ENCODE measurements around the gene HSD11B1.
A peak's percentile ranks its signal among the peaks of the same experiment; 100 is the strongest.

HSD11B1 gene

DNA sequence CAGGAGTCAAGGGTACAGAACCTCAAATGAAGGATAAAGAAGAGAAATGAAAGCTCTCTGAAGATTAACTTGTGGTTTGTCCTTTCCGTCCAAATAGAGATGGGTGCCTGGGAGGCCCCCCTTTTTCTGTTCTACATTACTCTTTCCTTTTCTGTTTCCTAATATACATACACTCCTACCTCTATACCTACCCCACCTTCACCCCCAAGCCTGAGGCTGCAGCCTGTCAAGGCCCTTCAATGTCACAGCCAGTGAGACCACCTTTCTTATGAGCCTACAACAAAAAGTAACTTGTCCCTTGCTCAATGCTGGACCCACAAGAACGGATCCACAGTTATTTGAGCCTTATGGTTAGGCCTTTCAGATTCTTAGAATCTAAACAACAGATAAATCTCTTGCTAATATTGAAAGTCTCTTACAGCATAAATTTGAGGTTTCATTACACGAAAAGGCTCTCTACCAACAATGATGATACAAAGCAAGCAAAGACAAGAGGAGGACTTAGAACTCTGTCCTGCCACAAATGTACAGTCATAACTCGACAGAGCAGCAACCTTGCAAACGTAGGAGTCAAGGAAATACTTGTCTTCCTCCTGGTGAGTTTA, 47.1 kb downstream of the HSD11B1 start:
- FAIRE-seq, result no peak
- no peak for DNase-seq (ENCODE audit: low spot score)

DNA sequence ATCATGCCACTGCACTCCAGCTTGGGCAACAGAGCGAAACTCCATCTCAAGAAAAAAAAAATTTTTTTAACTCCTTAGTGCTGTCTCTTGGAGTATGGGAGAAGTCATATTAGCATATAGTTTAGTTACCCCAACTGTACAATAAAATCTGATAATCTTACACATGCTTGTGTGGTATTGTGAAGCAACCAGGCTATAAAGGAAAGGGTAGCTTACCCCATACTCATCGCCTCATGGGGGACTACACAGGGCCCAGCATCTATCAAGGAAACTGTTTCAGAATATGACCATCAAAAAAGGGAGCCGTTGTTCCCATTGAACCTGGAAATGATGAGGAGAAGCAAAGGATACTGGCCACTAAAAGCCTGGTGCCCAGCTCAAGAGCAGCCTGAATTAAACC, 48.2 kb downstream of the HSD11B1 start:
- no peak for FAIRE-seq

DNA sequence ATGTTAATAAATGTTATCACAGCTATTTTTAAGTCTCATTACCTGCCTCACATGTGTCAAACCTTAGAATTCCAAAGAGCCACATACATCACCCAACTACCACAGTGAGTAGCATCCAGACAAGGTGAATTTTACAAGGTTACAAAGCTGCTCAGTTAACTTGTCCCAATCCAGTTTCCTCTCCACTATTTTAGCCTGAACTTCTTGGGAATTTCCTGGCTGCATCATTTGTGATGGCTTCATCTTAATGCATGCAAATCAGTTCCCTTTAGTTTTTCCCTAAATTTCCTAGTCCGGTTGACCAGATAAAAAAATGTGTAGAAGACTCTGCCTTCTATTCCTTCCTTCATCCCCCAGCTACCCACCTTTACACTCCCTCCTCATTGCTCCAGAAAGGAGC, 50.6 kb downstream of the HSD11B1 start:
- no peak for DNase-seq (ENCODE audit: low spot score)
- no peak for FAIRE-seq

More for the DNA sequence above, 48.2 kb downstream of the HSD11B1 start:
- DNase-seq (ENCODE audit: low spot score), result no peak

DNA sequence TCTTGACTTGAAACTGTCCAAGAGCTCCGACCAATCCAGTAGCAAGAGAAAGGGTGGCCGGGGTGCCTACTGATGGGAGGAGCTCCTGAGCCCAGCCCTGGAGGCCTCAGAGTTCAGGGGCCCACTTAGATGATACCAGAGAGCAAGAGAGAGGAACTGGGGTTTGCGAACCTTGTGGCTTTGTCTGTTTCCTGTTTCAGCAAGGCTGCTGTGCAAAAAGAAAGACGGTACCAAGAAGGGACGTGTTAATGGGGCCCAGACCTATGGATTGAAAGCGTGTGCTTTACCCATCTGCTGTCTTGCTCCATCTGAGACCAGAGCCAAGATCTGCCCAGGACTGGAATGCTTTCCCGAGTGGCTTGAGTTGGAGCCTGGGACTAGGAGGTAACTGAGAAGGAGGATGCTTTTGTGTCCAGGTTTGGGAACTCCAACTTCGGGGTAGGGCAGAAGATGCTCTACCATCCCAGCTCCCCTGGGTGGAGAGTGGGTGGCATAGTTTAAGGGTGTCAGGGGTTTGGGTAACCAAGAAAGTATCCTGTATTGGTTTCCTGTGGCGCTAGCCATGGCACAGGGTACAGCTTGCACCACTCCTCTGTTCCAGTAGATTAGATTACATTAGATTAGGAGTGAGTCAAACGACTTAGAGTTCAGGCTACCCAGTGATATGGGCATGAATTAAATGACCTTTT, 51.4 kb downstream of the HSD11B1 start, which contains the start of gene TRAF3IP3:
Gene TRAF3IP3 (plus strand): TSS at position 128 of the 689 bp plus-strand sequence. CDS start 3,987 bp downstream, outside the sequence.
- no peak for FAIRE-seq
- no peak for DNase-seq (ENCODE audit: low spot score)

DNA sequence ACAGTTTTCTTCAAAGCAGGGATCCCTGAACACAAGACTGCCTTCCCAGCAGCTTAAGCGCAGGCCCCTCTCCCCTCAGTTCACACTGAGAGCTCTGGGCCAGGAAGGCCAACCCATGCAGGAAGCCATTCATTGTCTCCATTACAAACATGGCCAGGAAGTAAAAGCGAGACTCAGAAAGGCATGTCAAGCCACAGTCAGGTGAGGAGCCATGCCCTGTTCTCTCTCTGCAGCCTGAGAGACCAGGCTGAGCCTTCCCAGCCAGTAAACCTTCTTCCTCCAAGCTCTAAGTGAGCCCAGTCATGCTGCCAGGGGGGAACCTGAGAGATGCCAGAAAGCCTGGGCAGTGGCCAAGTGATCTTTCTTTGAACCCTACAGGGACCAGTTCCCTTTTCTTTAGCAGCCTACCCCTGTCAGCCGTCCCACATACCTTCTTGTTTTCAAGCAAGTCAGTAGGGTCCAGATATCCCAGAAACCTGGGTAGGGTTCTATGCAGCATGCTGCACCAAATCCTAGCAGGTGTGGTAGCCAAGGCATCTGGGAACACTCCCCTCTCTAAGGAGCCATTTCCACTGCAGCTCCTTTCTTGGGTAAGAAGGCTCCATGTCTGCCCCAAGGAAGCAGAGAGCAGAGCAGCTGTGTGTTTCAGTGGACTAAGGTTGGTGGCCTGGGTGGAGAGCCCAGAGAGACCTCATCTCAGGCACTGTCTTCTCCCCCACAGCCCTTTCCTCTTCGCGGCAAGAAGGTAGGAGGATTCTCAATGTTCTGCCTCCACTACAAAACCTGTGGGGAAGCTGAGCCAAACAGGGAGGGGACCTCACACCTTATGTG, 52.2 kb downstream of the HSD11B1 start:
- no peak for DNase-seq (ENCODE audit: low spot score)
- no peak for FAIRE-seq

DNA sequence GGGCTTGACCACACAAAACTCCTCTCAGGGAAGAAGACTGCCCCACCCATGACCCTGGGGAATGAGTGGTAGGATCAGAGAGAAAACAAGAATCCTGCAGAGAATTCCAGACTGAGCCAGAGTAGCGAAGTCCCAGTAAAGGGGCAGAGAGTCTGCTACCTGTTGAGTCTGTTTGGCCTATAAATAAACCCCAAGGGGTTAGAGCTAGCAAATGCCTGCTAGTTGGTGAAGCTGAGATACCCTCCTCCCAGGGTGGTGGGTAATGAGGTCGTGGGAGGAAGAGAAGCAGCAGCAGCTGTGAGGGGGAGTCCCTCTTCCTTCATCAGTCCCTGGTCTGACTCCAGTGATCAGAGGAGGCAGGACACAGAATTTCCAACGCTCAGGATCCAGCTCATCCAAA, 53.8 kb downstream of the HSD11B1 start:
- DNase-seq (ENCODE audit: low spot score), result no peak

DNA sequence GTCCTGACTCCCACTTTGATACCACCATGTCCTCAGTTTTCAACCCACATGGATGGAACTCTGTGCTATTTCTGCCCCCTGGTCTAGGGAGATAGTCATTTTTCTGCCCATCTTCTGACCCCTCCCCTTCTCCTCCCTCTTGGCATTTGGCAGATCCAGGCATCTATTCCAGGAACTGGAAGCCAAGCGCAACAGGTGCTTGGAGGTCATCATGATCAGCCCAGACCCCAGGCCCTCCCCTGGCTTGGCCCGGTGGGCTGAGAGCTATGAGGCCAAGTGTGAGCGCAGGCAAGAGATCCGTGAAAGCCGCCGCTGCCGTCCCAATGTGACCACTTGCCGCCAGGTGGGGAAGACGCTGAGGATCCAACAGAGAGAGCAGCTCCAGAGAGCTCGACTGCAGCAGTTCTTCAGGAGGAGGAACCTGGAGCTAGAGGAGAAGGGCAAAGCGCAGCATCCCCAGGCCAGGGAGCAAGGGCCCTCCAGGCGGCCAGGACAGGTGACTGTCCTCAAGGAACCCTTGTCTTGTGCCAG, 55.2 kb downstream of the HSD11B1 start:
- DNase-seq (ENCODE audit: low spot score) (no peak), FAIRE-seq (no peak)

More for the DNA sequence above, 53.8 kb downstream of the HSD11B1 start:
- FAIRE-seq, result no peak

DNA sequence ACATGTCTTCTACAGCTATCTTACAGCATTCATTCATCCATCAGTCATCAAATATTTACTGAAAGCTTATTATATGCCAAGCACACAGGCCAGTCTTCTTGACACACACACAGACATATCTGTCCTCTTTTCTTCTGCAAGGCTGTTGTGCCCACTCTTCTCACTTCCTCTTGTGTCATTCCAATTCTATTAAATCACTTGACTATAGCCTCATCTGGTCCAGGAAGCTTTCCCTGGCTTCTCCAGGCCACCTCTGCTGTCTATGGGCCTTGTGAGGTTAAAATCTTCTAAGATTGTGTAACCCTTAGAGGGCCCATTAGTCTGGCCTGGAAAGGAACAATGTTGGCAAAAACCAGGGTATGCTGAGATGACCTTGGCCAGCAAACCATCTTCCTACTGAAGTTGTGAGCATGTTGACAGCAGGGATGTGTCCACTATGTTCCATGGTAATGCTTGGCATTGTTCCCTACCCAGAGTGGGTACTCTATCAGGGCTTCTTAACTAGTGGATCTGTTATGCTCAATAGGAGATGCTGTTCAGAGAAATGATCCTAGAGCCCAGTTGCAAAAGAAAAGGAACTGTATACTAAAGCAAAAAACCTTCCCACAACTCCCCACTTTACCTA, 56.5 kb downstream of the HSD11B1 start:
- DNase-seq (ENCODE audit: low spot score) (no peak), FAIRE-seq (no peak)

DNA sequence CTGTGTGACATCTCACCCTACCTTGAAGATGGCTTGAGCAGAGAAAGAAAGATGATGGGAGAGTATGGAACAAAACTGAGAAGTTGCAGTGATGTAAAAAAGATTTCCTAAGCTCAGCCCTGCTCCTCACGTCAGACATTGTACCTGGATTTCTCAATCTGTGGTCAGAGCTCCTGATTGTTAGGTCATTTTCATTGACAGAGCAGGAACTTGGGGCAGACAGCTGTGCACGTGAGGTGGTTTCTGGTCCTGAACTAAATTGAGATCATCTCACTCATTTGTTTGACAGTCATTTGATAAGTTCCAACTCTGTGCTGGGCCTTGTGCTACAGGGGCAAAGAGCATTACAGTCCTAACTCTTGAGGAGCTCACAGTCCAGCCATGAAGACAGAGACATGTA, 61.4 kb downstream of the HSD11B1 start:
- FAIRE-seq, result no peak

DNA sequence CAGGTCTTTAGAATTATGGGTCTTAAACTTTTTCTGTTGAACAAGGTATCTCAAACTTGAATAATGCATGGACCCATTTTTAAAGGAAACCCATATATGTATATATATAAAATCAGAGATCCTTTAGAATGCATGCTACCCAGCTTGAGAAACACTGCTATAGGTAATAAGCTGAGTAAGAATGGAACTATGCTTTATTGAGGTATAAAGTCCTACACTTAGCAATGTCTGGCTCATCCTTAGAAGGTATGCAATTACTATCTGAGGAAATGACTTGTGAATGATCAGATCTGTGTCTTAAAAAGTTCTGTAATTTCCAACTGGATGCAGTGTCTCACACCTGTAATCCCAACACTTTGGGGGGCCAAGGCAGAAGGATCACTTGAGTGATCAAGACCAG, 62.5 kb downstream of the HSD11B1 start:
- FAIRE-seq, result no peak
- no peak for DNase-seq (ENCODE audit: low spot score)

More for the DNA sequence above, 61.4 kb downstream of the HSD11B1 start:
- no peak for DNase-seq (ENCODE audit: low spot score)

DNA sequence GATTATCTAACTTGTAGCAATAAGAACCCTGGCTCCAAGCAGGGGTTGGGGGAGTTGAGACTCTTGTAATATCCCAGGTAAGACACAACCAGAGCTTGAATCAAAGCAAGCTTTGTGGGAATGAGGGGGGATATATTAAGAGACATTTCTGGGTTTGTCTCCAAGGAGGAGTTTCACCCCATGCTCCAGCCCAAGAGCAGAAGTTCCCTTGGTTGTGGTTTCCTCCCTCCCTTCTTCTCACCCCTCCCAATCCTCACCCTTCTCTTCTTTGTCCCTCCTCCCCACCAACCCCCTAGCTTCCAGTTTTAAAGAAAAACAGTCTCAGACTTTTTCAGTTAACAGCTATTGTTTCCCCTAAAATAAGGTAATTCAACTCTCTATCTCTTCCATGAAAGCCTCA, 63.1 kb downstream of the HSD11B1 start:
- FAIRE-seq (no peak), DNase-seq (ENCODE audit: low spot score) (no peak)

DNA sequence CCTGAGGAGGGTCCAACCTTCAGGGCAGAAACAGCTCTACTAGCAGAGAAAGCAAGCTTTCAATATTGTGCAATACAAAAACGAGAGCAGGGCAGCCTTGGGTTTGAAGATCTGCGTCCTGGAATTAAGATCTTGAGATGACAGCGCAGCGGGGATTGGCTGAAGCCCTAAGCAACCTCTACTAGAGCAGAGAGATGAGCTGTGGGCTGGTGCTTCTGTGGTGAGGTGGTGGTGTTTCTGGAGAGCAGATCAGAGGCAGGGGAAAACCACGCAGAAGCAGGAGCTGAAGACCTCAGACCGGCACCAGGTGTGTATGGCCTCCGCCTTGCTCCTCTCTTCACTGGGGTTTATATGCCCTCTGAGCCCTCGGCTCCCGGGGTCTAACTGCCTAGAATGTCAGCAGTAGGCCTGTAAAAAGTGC, 63.7 kb downstream of the HSD11B1 start:
- no peak for DNase-seq (ENCODE audit: low spot score)
- FAIRE-seq, result no peak

DNA sequence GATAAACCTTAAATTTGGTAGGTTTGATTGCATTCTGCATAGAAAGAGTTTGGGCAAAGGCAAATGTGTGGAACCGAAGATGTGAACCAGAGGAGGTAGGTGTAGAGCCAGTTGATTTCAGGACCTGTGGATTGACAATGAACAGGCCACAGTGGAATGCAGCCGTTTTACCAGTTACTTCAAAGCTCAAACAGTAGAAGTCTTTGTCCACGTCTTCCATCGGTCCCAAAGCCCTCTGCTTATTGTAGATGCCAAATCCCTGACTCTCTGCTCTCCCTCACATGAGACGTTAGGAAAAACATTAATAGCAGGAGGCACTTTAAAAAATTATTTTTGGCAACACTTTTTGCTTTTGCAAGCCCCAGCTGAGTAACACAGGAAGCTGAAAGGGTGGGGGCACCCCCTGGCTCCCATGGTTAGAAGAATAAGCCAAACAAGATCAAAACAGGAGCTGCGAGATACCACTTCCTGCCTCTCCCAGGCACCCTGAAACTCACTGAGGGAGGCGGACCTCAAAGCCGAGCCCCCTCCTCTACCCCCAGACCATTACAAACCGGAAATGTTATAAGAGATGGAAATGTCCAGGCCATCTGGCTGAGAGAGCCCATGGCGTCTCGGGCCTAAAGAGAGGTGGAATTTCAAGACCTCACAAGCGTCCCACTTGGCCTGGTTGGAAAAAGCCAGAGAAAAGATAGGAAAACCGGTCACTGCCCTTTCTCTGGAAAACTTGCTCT, 64.7 kb downstream of the HSD11B1 start:
- peak; percentile 73 for DNase-seq (ENCODE audit: low spot score)
- no peak for FAIRE-seq

DNA sequence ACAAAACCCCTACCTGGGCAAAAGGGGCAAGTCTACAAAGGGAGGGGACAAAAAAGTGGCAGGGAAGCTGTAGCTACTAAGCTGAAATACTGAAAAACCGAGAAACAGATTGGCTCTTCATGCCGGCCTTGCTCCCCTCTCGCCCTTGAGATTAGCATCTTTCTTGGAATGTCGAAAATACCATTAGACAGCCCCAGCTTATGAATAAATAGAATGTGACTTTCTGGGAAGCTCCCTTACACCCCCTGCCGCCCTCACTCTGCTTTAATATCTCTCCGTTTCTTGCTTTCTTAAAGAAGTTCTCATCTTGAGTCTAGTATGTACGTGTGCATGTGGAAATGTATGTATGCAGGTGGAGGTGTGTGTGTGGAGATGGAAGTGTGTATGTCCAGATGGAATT, 65.3 kb downstream of the HSD11B1 start:
- no peak for FAIRE-seq
- DNase-seq (ENCODE audit: low spot score), result no peak

DNA sequence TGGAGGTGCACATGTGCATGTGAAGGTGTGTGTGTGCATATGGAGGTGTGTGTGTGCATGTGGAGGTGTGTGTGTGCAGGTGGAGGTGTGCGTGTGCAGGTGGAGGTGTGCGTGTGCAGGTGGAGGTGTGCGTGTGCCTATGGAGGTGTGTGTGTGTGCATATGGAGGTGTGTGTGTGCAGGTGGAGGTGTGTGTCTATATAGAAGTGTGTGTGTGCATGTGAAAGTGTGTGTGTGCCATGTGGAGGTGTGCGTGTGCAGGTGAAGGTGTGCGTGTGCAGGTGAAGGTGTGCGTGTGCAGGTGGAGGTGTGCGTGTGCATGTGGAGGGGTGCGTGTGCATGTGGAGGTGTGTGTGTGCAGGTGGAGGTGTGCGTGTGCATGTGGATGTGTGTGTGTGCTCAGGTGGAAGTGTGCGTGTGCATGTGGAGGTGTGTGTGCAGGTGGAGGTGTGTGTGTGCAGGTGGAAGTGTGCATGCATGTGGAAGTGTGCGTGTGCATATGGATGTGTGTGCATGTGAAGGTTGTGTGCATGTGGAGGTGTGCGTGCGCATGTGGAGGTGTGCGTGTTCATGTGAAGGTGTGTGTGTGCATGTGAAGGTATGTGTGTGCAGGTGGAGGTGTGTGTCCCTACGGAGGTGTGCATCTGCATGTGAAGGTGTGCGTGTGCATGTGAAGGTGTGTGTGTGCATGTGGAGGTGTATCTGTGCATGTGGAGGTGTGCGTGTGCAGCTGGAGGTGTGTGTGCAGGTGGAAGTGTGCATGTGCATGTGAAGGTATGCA, 66.2 kb downstream of the HSD11B1 start:
- FAIRE-seq, result no peak
- no peak for DNase-seq (ENCODE audit: low spot score)

DNA sequence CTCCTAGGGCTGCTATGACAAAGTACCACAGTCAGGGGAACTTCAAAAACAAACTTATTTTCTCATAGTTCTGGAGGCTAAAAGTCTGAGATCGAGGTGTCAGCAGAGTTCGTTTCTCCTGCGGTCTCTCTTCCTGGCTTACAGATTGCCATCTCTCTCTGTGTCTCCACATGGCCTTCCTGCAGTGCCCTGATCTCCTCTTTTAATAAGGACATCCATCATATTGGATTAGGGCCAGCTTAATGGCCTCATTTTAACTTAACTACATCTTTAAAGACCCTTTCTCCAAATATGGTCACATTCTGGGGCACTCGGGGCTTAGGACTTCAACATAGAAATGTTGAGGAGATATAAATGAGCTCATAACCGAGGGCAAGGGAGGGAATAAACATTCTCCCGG, 67.5 kb downstream of the HSD11B1 start:
- no peak for FAIRE-seq

DNA sequence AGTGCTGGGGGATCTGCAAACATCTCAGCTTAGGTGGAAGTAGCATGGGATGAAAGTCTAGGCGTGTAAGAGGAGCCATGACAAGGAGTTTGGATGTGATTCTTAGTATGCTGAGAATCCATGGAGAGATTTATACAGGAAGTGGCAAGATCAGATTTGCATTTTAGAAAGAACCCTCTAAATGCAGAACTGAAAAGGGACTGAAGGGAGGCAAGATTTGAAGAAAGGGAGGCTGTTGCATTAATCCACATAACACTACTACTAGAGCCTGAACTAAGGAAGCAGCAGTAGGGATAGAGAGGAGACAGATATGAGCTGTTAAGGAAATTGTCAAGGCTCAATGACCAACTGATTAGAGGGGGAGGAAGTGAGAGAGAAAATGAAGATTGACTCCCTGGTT, 69.9 kb downstream of the HSD11B1 start:
- DNase-seq (ENCODE audit: low spot score), result no peak
- FAIRE-seq, result no peak

More for the DNA sequence above, 67.5 kb downstream of the HSD11B1 start:
- DNase-seq (ENCODE audit: low spot score), result no peak

DNA sequence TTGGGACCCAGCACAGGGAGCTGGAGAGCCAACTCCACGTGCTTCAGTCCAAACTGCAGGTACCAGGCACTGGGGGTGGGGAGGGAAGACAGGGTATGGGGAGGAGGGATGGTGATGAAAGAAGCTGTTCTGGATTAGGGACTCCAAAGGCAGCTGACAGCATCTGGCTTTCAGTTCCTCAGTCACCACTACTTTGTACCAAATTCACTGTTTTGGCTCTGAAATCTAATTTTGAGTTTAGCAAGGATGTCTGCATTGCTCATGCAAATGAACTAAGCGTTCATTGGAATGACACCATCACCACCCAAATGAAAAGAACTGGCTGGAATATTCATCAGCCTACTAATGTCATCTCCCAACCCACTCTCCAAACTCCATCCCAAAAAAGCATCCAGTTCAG, 71.0 kb downstream of the HSD11B1 start:
- no peak for FAIRE-seq
- no peak for DNase-seq (ENCODE audit: low spot score)

DNA sequence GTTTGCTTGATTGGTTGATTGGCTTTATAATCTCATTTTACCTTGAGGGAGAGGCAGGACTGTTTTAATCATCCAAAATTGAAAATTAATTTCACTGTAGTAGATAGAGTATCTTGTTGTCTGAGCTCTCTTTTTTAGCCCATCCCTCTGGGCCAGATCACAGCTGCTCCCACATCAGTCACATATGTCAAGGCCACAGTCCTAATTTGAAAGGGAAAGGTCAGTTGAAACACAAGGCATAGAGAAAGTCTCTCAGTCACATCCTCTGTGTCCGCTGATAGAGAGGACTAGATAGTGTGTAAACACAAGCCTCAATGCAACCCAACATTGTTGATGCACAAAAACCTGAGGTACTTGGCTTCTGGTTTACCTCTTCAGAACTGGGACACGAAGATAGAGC, 72.9 kb downstream of the HSD11B1 start:
- FAIRE-seq, result no peak

DNA sequence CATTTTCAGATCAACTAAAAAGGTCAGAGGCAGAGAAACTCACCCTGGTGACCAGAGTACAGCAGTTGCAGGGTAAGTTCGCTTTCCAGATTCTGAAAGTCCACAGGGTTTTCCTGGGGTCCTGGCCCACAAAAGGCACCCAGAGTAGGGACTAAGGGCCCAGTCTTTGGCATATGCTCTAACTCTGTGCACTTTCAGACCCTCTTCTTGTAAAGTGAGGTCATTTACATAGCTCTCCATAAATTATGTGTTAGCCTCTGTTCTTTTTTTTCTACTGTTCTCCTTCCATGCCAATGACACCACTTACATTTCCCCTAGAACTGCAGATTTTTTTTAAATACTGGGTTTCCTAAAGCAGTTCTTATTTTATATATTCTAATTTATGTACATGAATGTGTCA, 73.5 kb downstream of the HSD11B1 start:
- DNase-seq (ENCODE audit: low spot score) (no peak), FAIRE-seq (no peak)

More for the DNA sequence above, 72.9 kb downstream of the HSD11B1 start:
- no peak for DNase-seq (ENCODE audit: low spot score)

Measured in urothelium cell line (cell line).